ENCODE data around the gene DGKZ. TPM values are rescaled to one million over a fixed set of nuclear protein-coding genes. Genes with fewer than 3 reads are reported as not detected.

DGKZ gene, protein sequence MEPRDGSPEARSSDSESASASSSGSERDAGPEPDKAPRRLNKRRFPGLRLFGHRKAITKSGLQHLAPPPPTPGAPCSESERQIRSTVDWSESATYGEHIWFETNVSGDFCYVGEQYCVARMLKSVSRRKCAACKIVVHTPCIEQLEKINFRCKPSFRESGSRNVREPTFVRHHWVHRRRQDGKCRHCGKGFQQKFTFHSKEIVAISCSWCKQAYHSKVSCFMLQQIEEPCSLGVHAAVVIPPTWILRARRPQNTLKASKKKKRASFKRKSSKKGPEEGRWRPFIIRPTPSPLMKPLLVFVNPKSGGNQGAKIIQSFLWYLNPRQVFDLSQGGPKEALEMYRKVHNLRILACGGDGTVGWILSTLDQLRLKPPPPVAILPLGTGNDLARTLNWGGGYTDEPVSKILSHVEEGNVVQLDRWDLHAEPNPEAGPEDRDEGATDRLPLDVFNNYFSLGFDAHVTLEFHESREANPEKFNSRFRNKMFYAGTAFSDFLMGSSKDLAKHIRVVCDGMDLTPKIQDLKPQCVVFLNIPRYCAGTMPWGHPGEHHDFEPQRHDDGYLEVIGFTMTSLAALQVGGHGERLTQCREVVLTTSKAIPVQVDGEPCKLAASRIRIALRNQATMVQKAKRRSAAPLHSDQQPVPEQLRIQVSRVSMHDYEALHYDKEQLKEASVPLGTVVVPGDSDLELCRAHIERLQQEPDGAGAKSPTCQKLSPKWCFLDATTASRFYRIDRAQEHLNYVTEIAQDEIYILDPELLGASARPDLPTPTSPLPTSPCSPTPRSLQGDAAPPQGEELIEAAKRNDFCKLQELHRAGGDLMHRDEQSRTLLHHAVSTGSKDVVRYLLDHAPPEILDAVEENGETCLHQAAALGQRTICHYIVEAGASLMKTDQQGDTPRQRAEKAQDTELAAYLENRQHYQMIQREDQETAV
- polyA plus RNA-seq (2011; rRNA removed) (12.8 and 14.5 TPM in 2 replicates), polyA plus RNA-seq (2017; fragmentation: RNase III; extraction: RNeasy Plus Mini Kit Qiagen cat#74134 plus additional on column Dnase treatment) (28.4 to 30.7 TPM (median 28.4 TPM) in 3 replicates), polyA minus RNA-seq (2011; rRNA and poly(A)+ RNA removed) (22.7 and 37.4 TPM in 2 replicates)
- 37.4 and 55.9 TPM in 2 replicates for polyA plus RNA-seq (2012; cell fraction: cytosol; rRNA removed)
- 133 and 174 TPM in 2 replicates for polyA plus RNA-seq (2012; cell fraction: nucleus; rRNA removed)

DNA sequence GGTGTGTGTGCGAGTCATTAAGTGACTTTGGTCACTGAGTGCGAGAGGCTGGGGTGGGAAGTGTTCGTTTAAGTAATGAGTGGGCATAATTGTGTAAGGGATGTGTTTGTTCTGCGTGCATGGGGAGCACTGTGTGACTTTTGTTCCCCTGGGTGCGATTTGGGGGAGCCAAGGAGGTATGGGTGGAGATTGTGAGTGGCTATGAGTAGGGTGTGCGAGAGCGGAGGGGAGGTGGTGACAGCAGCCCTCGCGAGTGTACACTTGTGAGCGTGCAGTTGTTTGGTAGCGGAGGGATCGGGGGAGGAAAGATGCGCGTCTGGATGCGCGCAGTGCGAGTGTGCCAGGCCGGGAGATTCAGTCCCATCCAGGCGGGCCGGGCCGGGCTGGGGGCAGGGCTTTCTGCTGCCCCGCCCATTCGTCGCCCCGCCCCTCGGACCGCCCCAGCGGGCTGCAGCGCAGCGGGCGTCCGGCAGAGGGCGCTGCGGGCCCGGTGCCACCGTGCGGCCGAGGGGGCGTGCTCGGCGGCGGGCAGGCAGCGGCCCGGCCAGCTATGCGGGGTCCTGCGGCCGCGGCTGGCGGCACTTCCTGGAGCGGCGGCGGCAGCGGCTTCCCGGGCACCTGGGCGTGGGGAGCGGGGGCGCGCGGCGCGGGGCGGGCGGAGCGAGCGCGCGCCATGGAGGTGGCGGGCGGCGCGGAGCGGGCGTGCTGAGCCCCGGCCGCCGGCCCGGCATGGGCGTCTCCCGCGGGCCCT, at the start of gene DGKZ:
TSS of gene DGKZ (plus strand) at position 578 of the 751 bp plus-strand sequence. CDS start 197 bp downstream, outside the sequence.
- WGBS (ENCODE audit: missing lambda C conversion rate), result 21% methylated on average over 25 of the region's 80 CpGs
- TF ChIP-seq ZFP36 (IDR thresholded peaks at IDR 0.05; ENCODE audit: borderline replicate concordance, partially characterized antibody) (no peak), MYC (IDR thresholded peaks at IDR 0.05; ENCODE audit: borderline replicate concordance, low read length) (peak; percentile 84; the same call in 1 of the 2 replicates), CBX8 (IDR thresholded peaks at IDR 0.05) (no peak), RAD21 (conservative IDR thresholded peaks at IDR 0.05 in 1 of 2, IDR thresholded peaks at IDR 0.05 in 1 of 2) (peak; percentile 17 to 52; a peak in 3 of 5 replicates), JUN (IDR thresholded peaks at IDR 0.05) (peak in 1 of 2 experiments; percentile 78; a peak in 3 of 5 replicates), POLR2A (IDR thresholded peaks at IDR 0.05; ENCODE audit: low read length) (peak; percentile 49), SMC3 (IDR thresholded peaks at IDR 0.05) (peak; percentile 62)
- TF ChIP-seq, protein P1, sequence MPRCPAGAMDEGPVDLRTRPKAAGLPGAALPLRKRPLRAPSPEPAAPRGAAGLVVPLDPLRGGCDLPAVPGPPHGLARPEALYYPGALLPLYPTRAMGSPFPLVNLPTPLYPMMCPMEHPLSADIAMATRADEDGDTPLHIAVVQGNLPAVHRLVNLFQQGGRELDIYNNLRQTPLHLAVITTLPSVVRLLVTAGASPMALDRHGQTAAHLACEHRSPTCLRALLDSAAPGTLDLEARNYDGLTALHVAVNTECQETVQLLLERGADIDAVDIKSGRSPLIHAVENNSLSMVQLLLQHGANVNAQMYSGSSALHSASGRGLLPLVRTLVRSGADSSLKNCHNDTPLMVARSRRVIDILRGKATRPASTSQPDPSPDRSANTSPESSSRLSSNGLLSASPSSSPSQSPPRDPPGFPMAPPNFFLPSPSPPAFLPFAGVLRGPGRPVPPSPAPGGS (IDR thresholded peaks at IDR 0.05), result peak; percentile 75
- TF ChIP-seq, protein P2, sequence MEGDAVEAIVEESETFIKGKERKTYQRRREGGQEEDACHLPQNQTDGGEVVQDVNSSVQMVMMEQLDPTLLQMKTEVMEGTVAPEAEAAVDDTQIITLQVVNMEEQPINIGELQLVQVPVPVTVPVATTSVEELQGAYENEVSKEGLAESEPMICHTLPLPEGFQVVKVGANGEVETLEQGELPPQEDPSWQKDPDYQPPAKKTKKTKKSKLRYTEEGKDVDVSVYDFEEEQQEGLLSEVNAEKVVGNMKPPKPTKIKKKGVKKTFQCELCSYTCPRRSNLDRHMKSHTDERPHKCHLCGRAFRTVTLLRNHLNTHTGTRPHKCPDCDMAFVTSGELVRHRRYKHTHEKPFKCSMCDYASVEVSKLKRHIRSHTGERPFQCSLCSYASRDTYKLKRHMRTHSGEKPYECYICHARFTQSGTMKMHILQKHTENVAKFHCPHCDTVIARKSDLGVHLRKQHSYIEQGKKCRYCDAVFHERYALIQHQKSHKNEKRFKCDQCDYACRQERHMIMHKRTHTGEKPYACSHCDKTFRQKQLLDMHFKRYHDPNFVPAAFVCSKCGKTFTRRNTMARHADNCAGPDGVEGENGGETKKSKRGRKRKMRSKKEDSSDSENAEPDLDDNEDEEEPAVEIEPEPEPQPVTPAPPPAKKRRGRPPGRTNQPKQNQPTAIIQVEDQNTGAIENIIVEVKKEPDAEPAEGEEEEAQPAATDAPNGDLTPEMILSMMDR (IDR thresholded peaks at IDR 0.05), result peak; percentile 98
- TF ChIP-seq, protein P3, sequence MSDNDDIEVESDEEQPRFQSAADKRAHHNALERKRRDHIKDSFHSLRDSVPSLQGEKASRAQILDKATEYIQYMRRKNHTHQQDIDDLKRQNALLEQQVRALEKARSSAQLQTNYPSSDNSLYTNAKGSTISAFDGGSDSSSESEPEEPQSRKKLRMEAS (IDR thresholded peaks at IDR 0.05), result peak; percentile 73
- TF ChIP-seq, protein P4, sequence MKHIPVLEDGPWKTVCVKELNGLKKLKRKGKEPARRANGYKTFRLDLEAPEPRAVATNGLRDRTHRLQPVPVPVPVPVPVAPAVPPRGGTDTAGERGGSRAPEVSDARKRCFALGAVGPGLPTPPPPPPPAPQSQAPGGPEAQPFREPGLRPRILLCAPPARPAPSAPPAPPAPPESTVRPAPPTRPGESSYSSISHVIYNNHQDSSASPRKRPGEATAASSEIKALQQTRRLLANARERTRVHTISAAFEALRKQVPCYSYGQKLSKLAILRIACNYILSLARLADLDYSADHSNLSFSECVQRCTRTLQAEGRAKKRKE (CRISPR knock-in tag; IDR thresholded peaks at IDR 0.05; ENCODE audit: low read depth), result no peak
- no peak for FAIRE-seq
- DNase-seq (ENCODE audit: low read depth in 1 of 2, low spot score in 1 of 2), result peak; percentile 81 to 82
- Histone ChIP-seq H3K4me2 (peak within 1 kb of the TSS; percentile 99), H3K27ac (peak within 1 kb of the TSS; percentile 77 to 96), H3K4me1 (peaks cover 16% of the 10 kb centered on the region), H3K9me3 (no peaks in the 10 kb centered on the region), H3K4me3 (peak within 1 kb of the TSS; percentile 84)
- ATAC-seq, result peak; percentile 83 to 85
- CTCF ChIA-PET, result interaction anchor here (0.6 to 25.2 kb wide), 21 partner anchors 9 to 316 kb away, joined by 3 to 325 read pairs (median 4); partner anchors contain the start of gene CHRM4
- POLR2A ChIA-PET, result interaction anchor here (1.6 kb wide), 1 partner anchor 104 kb away, joined by 4 read pairs; no protein-coding TSS in a partner anchor

DNA sequence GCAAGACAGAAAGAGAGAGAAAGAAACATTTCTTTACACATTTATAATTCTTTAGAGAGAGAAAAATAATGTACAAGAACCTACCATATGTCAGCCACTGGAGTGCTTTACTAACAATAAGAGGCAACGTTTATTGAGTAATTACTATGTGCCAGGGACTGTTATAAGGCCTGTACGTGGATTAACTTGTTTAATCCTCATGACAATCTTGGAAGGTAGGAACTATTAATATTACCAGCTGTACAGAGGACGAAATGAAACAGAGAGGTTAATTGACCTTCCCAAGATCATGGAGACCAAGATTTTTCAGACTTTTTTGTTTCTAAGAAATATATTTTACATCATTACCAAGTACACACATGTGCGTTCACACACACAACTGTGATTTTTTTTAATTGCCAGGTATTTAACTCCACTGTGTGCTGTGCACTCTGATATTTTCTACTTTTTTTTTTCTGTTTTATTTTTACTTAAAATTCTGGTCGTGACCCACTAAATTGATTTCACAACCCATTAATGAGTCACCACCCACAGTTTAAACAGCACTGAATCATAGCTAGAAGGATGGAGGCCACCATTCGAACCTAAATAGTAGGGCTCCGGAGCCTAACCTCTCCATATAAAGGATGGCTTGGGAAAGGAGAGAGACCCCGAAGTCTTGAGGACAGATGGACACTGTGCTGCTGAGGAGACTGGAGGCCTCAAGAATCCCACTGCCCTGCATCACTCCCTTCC, 48.4 kb upstream of the DGKZ start:
- ChIA-PET POLR2A (interaction anchor here (0.6 to 1.6 kb wide), 5 partner anchors 9 to 61 kb away, joined by 3 to 23 read pairs (median 4); no protein-coding TSS in a partner anchor), CTCF (interaction anchor here (0.8 to 31.4 kb wide), 11 partner anchors 9 to 456 kb away, joined by 3 to 872 read pairs (median 4); partner anchors contain the start of genes CREB3L1 and DGKZ)
- peak overlapping the region; percentile 61 to 84 for H3K27ac ChIP-seq
- peaks cover 54% of the 10 kb centered on the region for H3K4me1 ChIP-seq
- ATAC-seq (peak; percentile 62 to 69; a peak in 5 of 6 replicates), FAIRE-seq (no peak), DNase-seq (ENCODE audit: low read depth in 1 of 2, low spot score in 1 of 2) (peak in 1 of 2 experiments; percentile 62)
- peak overlapping the region; percentile 69 for H3K4me2 ChIP-seq
- WGBS (ENCODE audit: missing lambda C conversion rate), result 24% methylated on average over 8 of the region's 8 CpGs
- H3K9me3 ChIP-seq, result no peaks in the 10 kb centered on the region
- no peak overlapping the region for H3K4me3 ChIP-seq
- TF ChIP-seq, protein P5, sequence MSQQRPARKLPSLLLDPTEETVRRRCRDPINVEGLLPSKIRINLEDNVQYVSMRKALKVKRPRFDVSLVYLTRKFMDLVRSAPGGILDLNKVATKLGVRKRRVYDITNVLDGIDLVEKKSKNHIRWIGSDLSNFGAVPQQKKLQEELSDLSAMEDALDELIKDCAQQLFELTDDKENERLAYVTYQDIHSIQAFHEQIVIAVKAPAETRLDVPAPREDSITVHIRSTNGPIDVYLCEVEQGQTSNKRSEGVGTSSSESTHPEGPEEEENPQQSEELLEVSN (IDR thresholded peaks at IDR 0.05; ENCODE audit: borderline replicate concordance, low read depth), result no peak
- TF ChIP-seq ZSCAN20 (CRISPR knock-in tag; IDR thresholded peaks at IDR 0.05) (no peak), EHMT2 (IDR thresholded peaks at IDR 0.05; ENCODE audit: low read depth) (no peak), MAFK (IDR thresholded peaks at IDR 0.05; ENCODE audit: partially characterized antibody) (no peak), JUNB (IDR thresholded peaks at IDR 0.05) (peak; percentile 88), CBX2 (IDR thresholded peaks at IDR 0.05; ENCODE audit: borderline replicate concordance, low read depth) (no peak), POLR2A (IDR thresholded peaks at IDR 0.05; ENCODE audit: low read length) (no peak), RFX5 (IDR thresholded peaks at IDR 0.05) (no peak), KDM1A (IDR thresholded peaks at IDR 0.05; ENCODE audit: low read depth) (no peak), JUN (IDR thresholded peaks at IDR 0.05) (peak in 1 of 2 experiments; percentile 34; a peak in 1 of 5 replicates), CEBPB (IDR thresholded peaks at IDR 0.05) (peak; percentile 86 to 94), PHF8 (IDR thresholded peaks at IDR 0.05; ENCODE audit: borderline replicate concordance, low read depth) (no peak), NPAS2 (CRISPR knock-in tag; IDR thresholded peaks at IDR 0.05; ENCODE audit: borderline replicate concordance) (no peak), RNF2 (IDR thresholded peaks at IDR 0.05; ENCODE audit: borderline replicate concordance, low read depth) (no peak)
- TF ChIP-seq, protein P6, sequence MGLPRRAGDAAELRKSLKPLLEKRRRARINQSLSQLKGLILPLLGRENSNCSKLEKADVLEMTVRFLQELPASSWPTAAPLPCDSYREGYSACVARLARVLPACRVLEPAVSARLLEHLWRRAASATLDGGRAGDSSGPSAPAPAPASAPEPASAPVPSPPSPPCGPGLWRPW (IDR thresholded peaks at IDR 0.05), result peak; percentile 36; the same call in 1 of the 2 replicates
